ENCODE results near the gene PLPP4.

- TF ChIP-seq CTCF (IDR thresholded peaks at IDR 0.05; ENCODE audit: low read depth, low read length): no peak
- TF ChIP-seq EZH2phosphoT487 (IDR thresholded peaks at IDR 0.05; ENCODE audit: low read depth): no peak
Observed at GRCh38 chr10:120557311-120557710, 100.3 kb downstream of the PLPP4 start.

All from OCI-LY3 (cell line).